Measurements from ENCODE around the gene CCT5. TPM values are rescaled to one million over a fixed set of nuclear protein-coding genes. Genes with fewer than 3 reads are reported as not detected.

CCT5 gene
- total RNA-seq, 4 donors from 2014 or later: 69.1 to 150 (median 125) TPM

GRCh38 chr5:10301266-10301665 is 51.2 kb downstream of the CCT5 start:
- no peak for DNase-seq (ENCODE audit: low spot score in 2 of 2)
- H3K4me3 ChIP-seq (ENCODE audit: low read depth, poor library complexity, severe bottlenecking): no peak overlapping the region
- WGBS, 2 donors: 51 to 60% methylated on average over 7 of the region's 7 CpGs
- TF ChIP-seq POLR2A (IDR thresholded peaks at IDR 0.05) (no peak), CTCF (IDR thresholded peaks at IDR 0.05) (no peak)
- intact Hi-C loops (cut with DNase I; ENCODE audit: low total_unique reads): no loop called here

GRCh38 chr5:10301842-10302610 is 51.9 kb downstream of the CCT5 start:
- 57 to 59% methylated on average over 11 of the region's 11 CpGs for WGBS, 2 donors
- no peak overlapping the region for H3K4me3 ChIP-seq (ENCODE audit: low read depth, poor library complexity, severe bottlenecking)
- no peak for DNase-seq (ENCODE audit: low spot score in 2 of 2)
- intact Hi-C loops (cut with DNase I; ENCODE audit: low total_unique reads): no loop called here
- TF ChIP-seq POLR2A (IDR thresholded peaks at IDR 0.05) (no peak), CTCF (IDR thresholded peaks at IDR 0.05) (no peak)

- no peak for DNase-seq (ENCODE audit: low spot score in 2 of 2)
- H3K4me3 ChIP-seq (ENCODE audit: low read depth, poor library complexity, severe bottlenecking): no peak overlapping the region
- TF ChIP-seq POLR2A (IDR thresholded peaks at IDR 0.05) (no peak), CTCF (IDR thresholded peaks at IDR 0.05) (no peak)
- 71 to 78% methylated on average over 2 of the region's 2 CpGs for whole genome bisulfite sequencing, 2 donors
- intact Hi-C loops (cut with DNase I; ENCODE audit: low total_unique reads): no loop called here
These were observed 53.1 kb downstream of the CCT5 start for GRCh38 chr5:10303201-10303600.

- H3K4me3 ChIP-seq (ENCODE audit: low read depth, poor library complexity, severe bottlenecking): no peak overlapping the region
- TF ChIP-seq POLR2A (IDR thresholded peaks at IDR 0.05): no peak
- TF ChIP-seq CTCF (IDR thresholded peaks at IDR 0.05): no peak
- intact Hi-C loops (cut with DNase I; ENCODE audit: low total_unique reads): no loop called here
- WGBS, 2 donors: 77 to 98% methylated on average over 5 of the region's 5 CpGs
- DNase-seq (ENCODE audit: low spot score in 2 of 2): no peak
These were observed 53.7 kb downstream of the CCT5 start for GRCh38 chr5:10303699-10304170.

- WGBS, 2 donors: 87 to 96% methylated on average over 5 of the region's 5 CpGs
- TF ChIP-seq CTCF (IDR thresholded peaks at IDR 0.05): no peak
- intact Hi-C loops (cut with DNase I; ENCODE audit: low total_unique reads): no loop called here
- H3K4me3 ChIP-seq (ENCODE audit: low read depth, poor library complexity, severe bottlenecking): no peak overlapping the region
- DNase-seq (ENCODE audit: low spot score in 2 of 2): no peak
These were observed 54.9 kb downstream of the CCT5 start for GRCh38 chr5:10304932-10305331.

- intact Hi-C loops (cut with DNase I; ENCODE audit: low total_unique reads): no loop called here
- TF ChIP-seq CTCF (IDR thresholded peaks at IDR 0.05) (no peak), POLR2A (IDR thresholded peaks at IDR 0.05) (no peak)
- no peak for DNase-seq (ENCODE audit: low spot score in 2 of 2)
- no peak overlapping the region for H3K4me3 ChIP-seq (ENCODE audit: low read depth, poor library complexity, severe bottlenecking)
- 53 to 65% methylated on average over 5 of the region's 5 CpGs for WGBS, 2 donors
These were observed 56.0 kb downstream of the CCT5 start for GRCh38 chr5:10306114-10306513.
